Liver (tissue), 3 donors: ENCODE data around the gene IL1RAPL2.

ENCODE experiments used
- EGR1 ChIP-seq, 2 donors: IDR thresholded peaks; 2 replicates each; pipeline ENCODE4 v1.6.1; 2016 to 2018; ENCODE audit warnings: antibody characterized with exemption in 2 of 2, low read depth in 2 of 2
- FOXA1 ChIP-seq: IDR thresholded peaks from 2 replicates; pipeline ENCODE4 v1.6.1; 2016; ENCODE audit warnings: antibody characterized with exemption
- GABPA ChIP-seq, 2 donors: IDR thresholded peaks in 1 of 2; conservative IDR thresholded peaks in 1 of 2; 2 replicates each; pipeline ENCODE4 v1.6.1; 2016; ENCODE audit warnings: antibody characterized with exemption in 2 of 2, mild to moderate bottlenecking in 1 of 2, moderate library complexity in 1 of 2
- HNF4G ChIP-seq: IDR thresholded peaks from 2 replicates; pipeline ENCODE4 v1.6.1; 2016; ENCODE audit warnings: antibody characterized with exemption
- JUND ChIP-seq, 2 donors: IDR thresholded peaks; 2 replicates each; pipeline ENCODE4 v1.6.1; 2016; ENCODE audit warnings: antibody characterized with exemption in 2 of 2
- RAD21 ChIP-seq, 2 donors: IDR thresholded peaks; 2 replicates each; pipeline ENCODE4 v1.6.1; 2016; ENCODE audit warnings: antibody characterized with exemption in 2 of 2, mild to moderate bottlenecking in 2 of 2
- REST ChIP-seq: IDR thresholded peaks from 2 replicates; pipeline ENCODE4 v1.6.1; 2016; ENCODE audit warnings: antibody characterized with exemption, mild to moderate bottlenecking
- RXRA ChIP-seq, 2 donors: IDR thresholded peaks; 2 replicates each; pipeline ENCODE4 v1.6.1; 2017 to 2018; ENCODE audit warnings: antibody characterized with exemption in 2 of 2, mild to moderate bottlenecking in 1 of 2
- TAF1 ChIP-seq: conservative IDR thresholded peaks from 2 replicates; pipeline ENCODE4 v1.6.1; 2016; ENCODE audit warnings: antibody characterized with exemption, mild to moderate bottlenecking
- YY1 ChIP-seq: IDR thresholded peaks from 2 replicates; pipeline ENCODE4 v1.6.1; 2016; ENCODE audit warnings: antibody characterized with exemption, mild to moderate bottlenecking
- TF ChIP-seq, protein P1 (sequence below): fragments of 150-350 bp; IDR thresholded peaks from 2 replicates; pipeline ENCODE4 v1.5.1; 2017; ENCODE audit warnings: improper control_type of control experiment, low read depth, low read length; ENCODE audit not compliant: missing input control
- TF ChIP-seq, protein P2 (sequence below): IDR thresholded peaks from 2 replicates; pipeline ENCODE4 v1.6.1; 2016; ENCODE audit warnings: antibody characterized with exemption
- TF ChIP-seq, protein P3 (sequence below): IDR thresholded peaks from 2 replicates; pipeline ENCODE4 v1.6.1; 2016; ENCODE audit warnings: antibody characterized with exemption
- donor health status: healthy.
- donor health status: healthy.

- TF ChIP-seq, protein P1, sequence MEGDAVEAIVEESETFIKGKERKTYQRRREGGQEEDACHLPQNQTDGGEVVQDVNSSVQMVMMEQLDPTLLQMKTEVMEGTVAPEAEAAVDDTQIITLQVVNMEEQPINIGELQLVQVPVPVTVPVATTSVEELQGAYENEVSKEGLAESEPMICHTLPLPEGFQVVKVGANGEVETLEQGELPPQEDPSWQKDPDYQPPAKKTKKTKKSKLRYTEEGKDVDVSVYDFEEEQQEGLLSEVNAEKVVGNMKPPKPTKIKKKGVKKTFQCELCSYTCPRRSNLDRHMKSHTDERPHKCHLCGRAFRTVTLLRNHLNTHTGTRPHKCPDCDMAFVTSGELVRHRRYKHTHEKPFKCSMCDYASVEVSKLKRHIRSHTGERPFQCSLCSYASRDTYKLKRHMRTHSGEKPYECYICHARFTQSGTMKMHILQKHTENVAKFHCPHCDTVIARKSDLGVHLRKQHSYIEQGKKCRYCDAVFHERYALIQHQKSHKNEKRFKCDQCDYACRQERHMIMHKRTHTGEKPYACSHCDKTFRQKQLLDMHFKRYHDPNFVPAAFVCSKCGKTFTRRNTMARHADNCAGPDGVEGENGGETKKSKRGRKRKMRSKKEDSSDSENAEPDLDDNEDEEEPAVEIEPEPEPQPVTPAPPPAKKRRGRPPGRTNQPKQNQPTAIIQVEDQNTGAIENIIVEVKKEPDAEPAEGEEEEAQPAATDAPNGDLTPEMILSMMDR, result no peak
- TF ChIP-seq EGR1 (IDR thresholded peaks at IDR 0.05; ENCODE audit: low read depth in 2 of 2) (no peak), REST (no peak), TAF1 (no peak), RAD21 (IDR thresholded peaks at IDR 0.05) (no peak), HNF4G (no peak), JUND (IDR thresholded peaks at IDR 0.05) (no peak), FOXA1 (no peak), GABPA (IDR thresholded peaks at IDR 0.05 in 1 of 2, conservative IDR thresholded peaks at IDR 0.05 in 1 of 2) (no peak), YY1 (no peak), RXRA (IDR thresholded peaks at IDR 0.05) (no peak)
- TF ChIP-seq, protein P2, sequence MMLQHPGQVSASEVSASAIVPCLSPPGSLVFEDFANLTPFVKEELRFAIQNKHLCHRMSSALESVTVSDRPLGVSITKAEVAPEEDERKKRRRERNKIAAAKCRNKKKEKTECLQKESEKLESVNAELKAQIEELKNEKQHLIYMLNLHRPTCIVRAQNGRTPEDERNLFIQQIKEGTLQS, result no peak
- TF ChIP-seq, protein P3, sequence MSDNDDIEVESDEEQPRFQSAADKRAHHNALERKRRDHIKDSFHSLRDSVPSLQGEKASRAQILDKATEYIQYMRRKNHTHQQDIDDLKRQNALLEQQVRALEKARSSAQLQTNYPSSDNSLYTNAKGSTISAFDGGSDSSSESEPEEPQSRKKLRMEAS, result no peak
These were observed 986.4 kb downstream of the IL1RAPL2 start for GRCh38 chrX:105552395-105552794.
